Activated CD4-positive, alpha-beta T cell treated with anti-CD3 and anti-CD28 coated beads for 24 hours (primary cell): ENCODE measurements around the gene GRAP.

ENCODE experiments used
- DNase-seq, 2 donors: peaks; one replicate each; pipeline ENCODE4 v3.0.0-alpha.2; 2020; ENCODE audit warnings: low read depth in 2 of 2

GRAP gene

GRCh38 chr17:19002805-19003542, 43.8 kb downstream of the GRAP start:
- no peak for DNase-seq

GRCh38 chr17:19001907-19002590, 44.7 kb downstream of the GRAP start:
- DNase-seq: no peak

GRCh38 chr17:19000531-19001325, 46.0 kb downstream of the GRAP start:
- DNase-seq: no peak

- no peak for DNase-seq
These were observed 46.8 kb downstream of the GRAP start for GRCh38 chr17:18999911-19000310.

- no peak for DNase-seq
These were observed 47.4 kb downstream of the GRAP start for GRCh38 chr17:18999394-18999793.

GRCh38 chr17:18997650-18998196, 49.0 kb downstream of the GRAP start:
- no peak for DNase-seq

- DNase-seq: no peak
These were observed 50.3 kb downstream of the GRAP start for GRCh38 chr17:18996458-18996857.

- DNase-seq: no peak
These were observed 51.5 kb downstream of the GRAP start for GRCh38 chr17:18995220-18995619.

- DNase-seq: no peak
These were observed 52.1 kb downstream of the GRAP start for GRCh38 chr17:18994631-18995030.

GRCh38 chr17:18993905-18994526, 52.7 kb downstream of the GRAP start:
- no peak for DNase-seq

- DNase-seq: no peak
These were observed 54.2 kb downstream of the GRAP start for GRCh38 chr17:18992454-18993130.

- DNase-seq: no peak
These were observed 55.0 kb downstream of the GRAP start for GRCh38 chr17:18991531-18992315.

GRCh38 chr17:18990331-18990730, 56.4 kb downstream of the GRAP start:
- no peak for DNase-seq

- DNase-seq: no peak
These were observed 58.1 kb downstream of the GRAP start for GRCh38 chr17:18988546-18989173.

- DNase-seq: no peak
These were observed 58.8 kb downstream of the GRAP start for GRCh38 chr17:18987862-18988545.

- DNase-seq: no peak
These were observed 59.5 kb downstream of the GRAP start for GRCh38 chr17:18987230-18987610.

- DNase-seq: no peak
These were observed 60.1 kb downstream of the GRAP start for GRCh38 chr17:18986541-18987229.

GRCh38 chr17:18985475-18985874, 61.3 kb downstream of the GRAP start:
- DNase-seq: no peak
